Measurements from ENCODE around the gene IKZF2.

IKZF2 gene

GRCh38 chr2:213042262-213042661, 109.2 kb downstream of the IKZF2 start:
- DNase-seq = no peak
- Histone ChIP-seq H3K27ac (no peak overlapping the region), H3K4me1 (no peaks in the 10 kb centered on the region), H3K9me3 (no peaks in the 10 kb centered on the region), H3K36me3 (peaks cover 0 to 26% (median 18%) of the 10 kb centered on the region in 3 donors), H3K27me3 (no peaks in the 10 kb centered on the region), H3K4me3 (no peak overlapping the region)
- intact Hi-C loops (cut with DNase I; ENCODE audit: low total_unique reads) = no loop called here
- TF ChIP-seq CTCF (IDR thresholded peaks at IDR 0.05) = no peak

- H3K27ac ChIP-seq = no peak overlapping the region
- H3K4me1 ChIP-seq = no peaks in the 10 kb centered on the region
- no peaks in the 10 kb centered on the region for H3K36me3 ChIP-seq
- DNase-seq = no peak
- no peaks in the 10 kb centered on the region for H3K9me3 ChIP-seq
- intact Hi-C loops (cut with DNase I; ENCODE audit: low total_unique reads) = no loop called here
- no peaks in the 10 kb centered on the region for H3K27me3 ChIP-seq
- TF ChIP-seq CTCF (IDR thresholded peaks at IDR 0.05) = no peak
- H3K4me3 ChIP-seq = no peak overlapping the region
Observed at GRCh38 chr2:213036836-213037235, 114.6 kb downstream of the IKZF2 start.

- no peak overlapping the region for H3K4me3 ChIP-seq
Observed at GRCh38 chr2:213034585-213034984, 116.8 kb downstream of the IKZF2 start.

GRCh38 chr2:213032607-213033006, 118.8 kb downstream of the IKZF2 start:
- DNase-seq = no peak
- Histone ChIP-seq H3K4me1 (no peaks in the 10 kb centered on the region), H3K36me3 (no peaks in the 10 kb centered on the region), H3K27me3 (no peaks in the 10 kb centered on the region), H3K4me3 (no peak overlapping the region), H3K9me3 (no peaks in the 10 kb centered on the region), H3K27ac (no peak overlapping the region)
- intact Hi-C loops (cut with DNase I; ENCODE audit: low total_unique reads) = no loop called here
- TF ChIP-seq CTCF (IDR thresholded peaks at IDR 0.05) = no peak

More at GRCh38 chr2:213034585-213034984, 116.8 kb downstream of the IKZF2 start:
- Histone ChIP-seq H3K36me3 (no peaks in the 10 kb centered on the region), H3K27me3 (no peaks in the 10 kb centered on the region), H3K27ac (no peak overlapping the region), H3K4me1 (no peaks in the 10 kb centered on the region), H3K9me3 (no peaks in the 10 kb centered on the region)
- intact Hi-C loops (cut with DNase I; ENCODE audit: low total_unique reads) = no loop called here
- no peak for DNase-seq
- no peak for TF ChIP-seq CTCF (IDR thresholded peaks at IDR 0.05)

GRCh38 chr2:213022987-213023386, 128.4 kb downstream of the IKZF2 start:
- no peak for DNase-seq
- no peaks in the 10 kb centered on the region for H3K4me1 ChIP-seq
- peaks cover 7 to 23% (median 15%) of the 10 kb centered on the region in 3 donors for H3K36me3 ChIP-seq
- no peak for TF ChIP-seq CTCF (IDR thresholded peaks at IDR 0.05)
- H3K4me3 ChIP-seq = no peak overlapping the region
- intact Hi-C loops (cut with DNase I; ENCODE audit: low total_unique reads) = no loop called here
- no peaks in the 10 kb centered on the region for H3K9me3 ChIP-seq
- H3K27ac ChIP-seq = no peak overlapping the region
- no peaks in the 10 kb centered on the region for H3K27me3 ChIP-seq

Measured in tibial artery (tissue), 4 donors.